H1 (cell line): ENCODE data around the gene PDZD4. TPM values are rescaled to one million over a fixed set of nuclear protein-coding genes. Genes with fewer than 3 reads are reported as not detected.
A peak's percentile ranks its signal among the peaks of the same experiment; 100 is the strongest.

Experiments
- CTCF ChIA-PET: fragments of 300-600 bp; sonication (Branson Sonifier 250); formaldehyde crosslinking; loops from one replicate; lab custom pipeline; 2021; ENCODE audit not compliant: partially characterized antibody; lab: Charles Lee
- POLR2A ChIA-PET: fragments of 300-600 bp; sonication (Branson Sonifier 250); formaldehyde crosslinking; loops from one replicate; lab custom pipeline; 2021; ENCODE audit warnings: inconsistent platforms; ENCODE audit not compliant: partially characterized antibody; lab: Charles Lee
- DNase-seq, 2 experiments: peaks; one replicate each; pipeline versions ENCODE4 v3.0.0 to v3.0.0-alpha.2; 2010 to 2022; ENCODE audit warnings: low spot score in 2 of 2, low read depth in 1 of 2, mixed read lengths in 1 of 2
- FAIRE-seq: peaks from 2 replicates; lab custom pipeline; 2011; peaks lifted over from hg19 to GRCh38; lab: Jason Lieb, UNC
- H2AFZ ChIP-seq: 2 replicates; pipeline ENCODE4 v1.8.1; 2012; ENCODE audit warnings: low read length, inconsistent platforms
- H2AK5ac ChIP-seq: 2 replicates; pipeline ENCODE4 v1.6.1; 2013; ENCODE audit warnings: low read depth, low read length
- H2BK120ac ChIP-seq: replicated peaks from 2 replicates; pipeline ENCODE3; 2013; ENCODE audit warnings: low read depth, low read length, inconsistent platforms
- H2BK12ac ChIP-seq: 2 replicates; pipeline ENCODE4 v1.6.1; 2013; ENCODE audit warnings: low read depth, low read length
- H2BK15ac ChIP-seq: 2 replicates; pipeline ENCODE4 v1.6.1; 2013; ENCODE audit warnings: low read length
- H2BK20ac ChIP-seq: 2 replicates; pipeline ENCODE4 v1.6.1; 2013; ENCODE audit warnings: low read length
- H2BK5ac ChIP-seq: 2 replicates; pipeline ENCODE4 v1.6.1; 2013; ENCODE audit warnings: low read depth, low read length
- H3K14ac ChIP-seq: 2 replicates; pipeline ENCODE4 v1.6.1; 2013; ENCODE audit warnings: inconsistent platforms; ENCODE audit not compliant: insufficient read length
- H3K18ac ChIP-seq: 2 replicates; pipeline ENCODE4 v1.6.1; 2013; ENCODE audit warnings: low read length; ENCODE audit errors: extremely low read depth
- H3K23ac ChIP-seq: 2 replicates; pipeline ENCODE4 v1.6.1; 2013; ENCODE audit warnings: inconsistent platforms; ENCODE audit not compliant: insufficient read length
- H3K23me2 ChIP-seq: 2 replicates; pipeline ENCODE4 v1.6.1; 2013; ENCODE audit warnings: low read depth, low read length
- H3K27ac ChIP-seq: 2 replicates; pipeline ENCODE4 v1.6.1; 2011; ENCODE audit warnings: low read depth, low read length, inconsistent platforms
- H3K27me3 ChIP-seq, 4 experiments: replicated peaks in 1 of 4; 1 replicate in 1 of 4; 2 replicates in 3 of 4; pipeline versions ENCODE4 v1.6.1 to v1.8.1; 2011 to 2013; ENCODE audit warnings: low read length in 3 of 4, mild to moderate bottlenecking in 3 of 4, inconsistent platforms in 2 of 4, mixed read lengths in 2 of 4, moderate library complexity in 1 of 4; ENCODE audit not compliant: control insufficient read depth in 3 of 4, insufficient read depth in 3 of 4; ENCODE audit errors: extremely low read depth in 1 of 4
- H3K36me3 ChIP-seq, 4 experiments: 2 replicates each; pipeline versions ENCODE4 v1.6.1 to v1.8.1; 2011 to 2013; ENCODE audit warnings: mild to moderate bottlenecking in 4 of 4, low read length in 3 of 4, moderate library complexity in 2 of 4, control low read depth in 1 of 4, inconsistent platforms in 1 of 4; ENCODE audit not compliant: insufficient read depth in 4 of 4, control insufficient read depth in 2 of 4
- H3K4ac ChIP-seq: replicated peaks from 2 replicates; pipeline ENCODE3; 2013; ENCODE audit warnings: low read length, low read depth, mixed read lengths, inconsistent platforms; ENCODE audit not compliant: insufficient read length
- H3K4me1 ChIP-seq, 4 experiments: replicated peaks in 1 of 4; 1 replicate in 1 of 4; 2 replicates in 3 of 4; pipeline versions ENCODE4 v1.6.1 to v1.8.1; 2011 to 2013; ENCODE audit warnings: low read length in 3 of 4, inconsistent platforms in 2 of 4, mixed read lengths in 1 of 4; ENCODE audit not compliant: insufficient read depth in 4 of 4, control insufficient read depth in 3 of 4
- H3K4me2 ChIP-seq, 2 experiments: 2 replicates each; pipeline versions ENCODE4 v1.6.1 to v1.8.1; 2011 to 2013; ENCODE audit warnings: low read depth in 2 of 2, low read length in 2 of 2, control low read depth in 1 of 2, inconsistent platforms in 1 of 2, mild to moderate bottlenecking in 1 of 2; ENCODE audit not compliant: insufficient read depth in 1 of 2
- H3K4me3 ChIP-seq, 4 experiments: fragments of 200-600, 300-600 bp in 1 of 4; sonication (generic), shearing (Covaris generic), sonication (Bioruptor Twin) in 1 of 4; 2 replicates each; pipeline versions ENCODE4 v1.5.1 to v1.8.1; 2011 to 2016; ENCODE audit warnings: low read length in 4 of 4, low read depth in 3 of 4, control low read depth in 2 of 4, inconsistent platforms in 2 of 4, mild to moderate bottlenecking in 2 of 4, mixed read lengths in 1 of 4, moderate library complexity in 1 of 4; ENCODE audit not compliant: insufficient read depth in 2 of 4; ENCODE audit errors: extremely low read depth in 1 of 4
- H3K56ac ChIP-seq: replicated peaks from 2 replicates; pipeline ENCODE3; 2013; ENCODE audit warnings: low read depth, mild to moderate bottlenecking, mixed read lengths, low read length, inconsistent platforms; ENCODE audit not compliant: insufficient read length
- H3K79me1 ChIP-seq: 2 replicates; pipeline ENCODE4 v1.6.1; 2013; ENCODE audit warnings: low read depth, low read length, control low read depth
- H3K79me2 ChIP-seq, 2 experiments: 2 replicates each; pipeline versions ENCODE4 v1.6.1 to v1.8.1; 2012 to 2013; ENCODE audit warnings: low read length in 2 of 2, mild to moderate bottlenecking in 2 of 2, inconsistent platforms in 1 of 2; ENCODE audit not compliant: insufficient read depth in 2 of 2, control insufficient read depth in 1 of 2
- H3K9ac ChIP-seq, 4 experiments: replicated peaks in 1 of 4; 1 replicate in 1 of 4; 2 replicates in 3 of 4; pipeline versions ENCODE4 v1.6.1 to v1.8.1; 2011 to 2013; ENCODE audit warnings: low read depth in 3 of 4, low read length in 3 of 4, control low read depth in 2 of 4, mild to moderate bottlenecking in 2 of 4, moderate library complexity in 2 of 4, inconsistent platforms in 1 of 4; ENCODE audit errors: extremely low read depth in 1 of 4
- H3K9me3 ChIP-seq, 2 experiments: 2 replicates each; pipeline versions ENCODE4 v1.6.1 to v1.8.1; 2012 to 2013; ENCODE audit warnings: mild to moderate bottlenecking in 2 of 2, moderate library complexity in 2 of 2, control low read depth in 1 of 2, inconsistent platforms in 1 of 2, low read depth in 1 of 2, low read length in 1 of 2, mixed read lengths in 1 of 2; ENCODE audit not compliant: insufficient read depth in 2 of 2
- H4K20me1 ChIP-seq, 2 experiments: replicated peaks in 1 of 2; 2 replicates each; pipeline versions ENCODE3 to v1.8.1; 2011 to 2013; ENCODE audit warnings: inconsistent platforms in 2 of 2, low read length in 2 of 2, mild to moderate bottlenecking in 1 of 2; ENCODE audit not compliant: insufficient read depth in 2 of 2, control insufficient read depth in 1 of 2
- H4K5ac ChIP-seq: 2 replicates; pipeline ENCODE4 v1.6.1; 2013; ENCODE audit warnings: low read length, low read depth, mixed read lengths, inconsistent platforms; ENCODE audit not compliant: insufficient read length
- H4K8ac ChIP-seq: 2 replicates; pipeline ENCODE4 v1.8.0; 2013; ENCODE audit warnings: mild to moderate bottlenecking, moderate library complexity, low read length, inconsistent platforms; ENCODE audit not compliant: insufficient read depth; ENCODE audit errors: extremely low read depth
- H4K91ac ChIP-seq: replicated peaks from 2 replicates; pipeline ENCODE3; 2013; ENCODE audit warnings: low read length, mixed read lengths, inconsistent platforms; ENCODE audit not compliant: insufficient read length
- USF2 ChIP-seq: IDR thresholded peaks from 2 replicates; pipeline ENCODE4 v1.6.1; 2011; ENCODE audit warnings: low read length, improper control_type of control experiment
- WGBS, 2 experiments: shearing (Covaris generic) in 1 of 2; methylation state at CpG; one replicate each; pipeline versions ENCODE4 v1.1.6 to v1.1.7; 2013 to 2015; ENCODE audit warnings: low lambda C conversion rate in 2 of 2, mixed read lengths in 2 of 2, inconsistent platforms in 1 of 2, low coverage in 1 of 2, missing lambda C conversion rate in 1 of 2; ENCODE audit not compliant: insufficient replicate concordance in 2 of 2, insufficient coverage in 1 of 2, insufficient read length in 1 of 2; ENCODE audit errors: extremely low coverage in 1 of 2, missing lambda C conversion rate in 1 of 2; 5-methylcytosine and 5-hydroxymethylcytosine counted together
- polyA plus RNA-seq, 7 experiments: library from polyadenylated mRNA; depleted of rRNA in 3 of 7; stranded (reverse) in 5 of 7; unstranded in 2 of 7; fragments of >200 nt in 5 of 7; fragments of 200-250 nt in 2 of 7; gene quantifications; 1 replicate in 5 of 7; 2 replicates in 1 of 7; 4 replicates in 1 of 7; pipeline versions ENCODE4 v1.2.1 to v1.2.3, GENCODE V29; 2011 to 2013; ENCODE audit warnings: missing spikeins in 2 of 7, mixed read lengths in 2 of 7
- total RNA-seq: library from RNA; stranded (reverse); fragmentation: NEBNext Ultra II Directional; extraction: Animal tissue kit (Norgen Biotek cat#: 25700); gene quantifications from 2 replicates; pipeline ENCODE4 v1.2.1, GENCODE V29; 2021

Gene PDZD4
- total and polyA plus RNA-seq, 2 of the 8 experiments (the other 6 are each of a cell fraction or from before 2014, with no cell fraction given), result 45.8 to 169 TPM

- FAIRE-seq (no peak), DNase-seq (no peak)
- H2AFZ ChIP-seq, result no peak overlapping the region
- H4K8ac ChIP-seq, result no peak overlapping the region
- no peak overlapping the region for H4K5ac ChIP-seq
- H2BK15ac ChIP-seq, result no peak overlapping the region
- peaks cover 23 to 59% of the 10 kb centered on the region in 2 experiments; a peak in 3 of 4 replicates for H3K79me2 ChIP-seq
- peak overlapping the region; percentile 49 for H4K91ac ChIP-seq
- H3K4me1 ChIP-seq, result peaks cover 6 to 22% (median 14%) of the 10 kb centered on the region in 4 experiments; a peak in 6 of 7 replicates
- peak overlapping the region; percentile 15 for H2BK120ac ChIP-seq
- no peaks in the 10 kb centered on the region; the same call in 1 of the 2 replicates for H3K79me1 ChIP-seq
- no peak overlapping the region for H3K23ac ChIP-seq
- no peak overlapping the region for H3K4ac ChIP-seq
- peak overlapping the region; percentile 75; the same call in 1 of the 2 replicates for H2AK5ac ChIP-seq
- CTCF ChIA-PET, result interaction anchor here (0.9 to 1.8 kb wide), 4 partner anchors 9 to 98 kb away, joined by 4 to 6 read pairs (median 4); partner anchors contain the start of gene ARHGAP4
- H3K56ac ChIP-seq, result no peak overlapping the region
- no peaks in the 10 kb centered on the region for H3K23me2 ChIP-seq
- H3K4me2 ChIP-seq, result peak overlapping the region; percentile 61 to 72
- no peaks in the 10 kb centered on the region; a peak in 1 of 8 replicates for H3K36me3 ChIP-seq
- whole genome bisulfite sequencing, 2 experiments, result 45% methylated on average over 7 of the region's 9 CpGs; no CpG with 5 or more reads in 1 of the 2 experiments
- H3K9ac ChIP-seq, result peak overlapping the region in 2 of 4 experiments; percentile 32 to 41; a peak in 3 of 7 replicates
- no peak overlapping the region; the same call in 1 of the 2 replicates for H3K27ac ChIP-seq
- H2BK20ac ChIP-seq, result no peak overlapping the region
- peaks cover 0 to 2% of the 10 kb centered on the region in 2 experiments for H4K20me1 ChIP-seq
- no peak overlapping the region for H2BK12ac ChIP-seq
- TF ChIP-seq USF2, result no peak
- TF ChIP-seq, all 59 proteins: peak for 0
- Histone ChIP-seq H2BK5ac (peak overlapping the region; percentile 87; the same call in 1 of the 2 replicates), H3K27me3 (peaks cover 0 to 6% (median 2%) of the 10 kb centered on the region in 4 experiments; a peak in 3 of 7 replicates), H3K9me3 (no peaks in the 10 kb centered on the region), H3K14ac (no peak overlapping the region), H3K4me3 (peak overlapping the region; percentile 26 to 78 (median 54); a peak in 6 of 8 replicates), H3K18ac (peak overlapping the region; percentile 90; the same call in 1 of the 2 replicates)
- POLR2A ChIA-PET, result interaction anchor here (0.7 to 3.6 kb wide), 6 partner anchors 9 to 117 kb away, joined by 3 to 23 read pairs (median 4); partner anchors contain the start of gene RENBP
Observed at GRCh38 chrX:153827903-153828302, 2.4 kb downstream of the PDZD4 start.
